ENCODE results near the gene CLRN1.

The CLRN1 gene

GRCh38 chr3:150890295-150890694, 82.2 kb downstream of the CLRN1 start:
- no peaks in the 10 kb centered on the region for H3K4me1 ChIP-seq (ENCODE audit: control insufficient read depth in 1 of 2, insufficient read depth in 2 of 2, low read length in 2 of 2)
- no CpG with 5 or more reads among the region's 3 CpGs for WGBS (ENCODE audit: extremely low coverage, insufficient coverage, insufficient read length)
- H3K27ac ChIP-seq (ENCODE audit: low read depth, low read length), result no peak overlapping the region
- H3K4ac ChIP-seq (ENCODE audit: low read depth, low read length), result no peak overlapping the region
- no peak overlapping the region for H3K9ac ChIP-seq (ENCODE audit: low read length)
- DNase-seq, result peak; percentile 65 to 96
- no peak overlapping the region for H3K23ac ChIP-seq (ENCODE audit: low read length)
- no peak overlapping the region for H2AFZ ChIP-seq (ENCODE audit: insufficient read depth, low read length, poor library complexity)
- H2BK5ac ChIP-seq (ENCODE audit: low read depth, low read length, poor library complexity), result no peak overlapping the region
- H3K79me1 ChIP-seq (ENCODE audit: low read length), result no peaks in the 10 kb centered on the region
- no peak overlapping the region for H4K8ac ChIP-seq (ENCODE audit: low read depth, low read length)
- no peak overlapping the region for H2AK5ac ChIP-seq (ENCODE audit: low read length)
- no peak overlapping the region for H3K4me3 ChIP-seq (ENCODE audit: low read depth, low read length)
- no peak overlapping the region for H4K91ac ChIP-seq (ENCODE audit: low read depth, low read length)
- peaks cover 2% of the 10 kb centered on the region for H3K9me3 ChIP-seq (ENCODE audit: insufficient read depth, low read depth, low read length)
- no peaks in the 10 kb centered on the region for H3K79me2 ChIP-seq (ENCODE audit: control insufficient read depth, insufficient read depth, low read length, poor library complexity)
- no peaks in the 10 kb centered on the region for H3K27me3 ChIP-seq (ENCODE audit: insufficient read depth, low read length)
- H2BK12ac ChIP-seq (ENCODE audit: low read length), result no peak overlapping the region
- no peak overlapping the region for H3K4me2 ChIP-seq (ENCODE audit: low read length)
- no peak overlapping the region for H3K14ac ChIP-seq (ENCODE audit: low read length)
- no peak overlapping the region for H4K12ac ChIP-seq (ENCODE audit: low read depth, low read length)
- H3K18ac ChIP-seq (ENCODE audit: low read length), result no peak overlapping the region
- no peak overlapping the region for H2BK120ac ChIP-seq (ENCODE audit: insufficient read depth, low read length, poor library complexity)
- H3K36me3 ChIP-seq (ENCODE audit: control insufficient read depth in 1 of 2, insufficient read depth in 2 of 2, low read length in 2 of 2), result no peaks in the 10 kb centered on the region

GRCh38 chr3:150889106-150889505, 83.4 kb downstream of the CLRN1 start:
- no peaks in the 10 kb centered on the region for H3K36me3 ChIP-seq (ENCODE audit: control insufficient read depth in 1 of 2, insufficient read depth in 2 of 2, low read length in 2 of 2)
- no peaks in the 10 kb centered on the region for H3K79me1 ChIP-seq (ENCODE audit: low read length)
- H3K18ac ChIP-seq (ENCODE audit: low read length), result no peak overlapping the region
- no peak overlapping the region for H3K4me2 ChIP-seq (ENCODE audit: low read length)
- H4K8ac ChIP-seq (ENCODE audit: low read depth, low read length), result no peak overlapping the region
- H3K27me3 ChIP-seq (ENCODE audit: insufficient read depth, low read length), result no peaks in the 10 kb centered on the region
- no peaks in the 10 kb centered on the region for H3K79me2 ChIP-seq (ENCODE audit: control insufficient read depth, insufficient read depth, low read length, poor library complexity)
- H2BK12ac ChIP-seq (ENCODE audit: low read length), result no peak overlapping the region
- H3K14ac ChIP-seq (ENCODE audit: low read length), result no peak overlapping the region
- WGBS (ENCODE audit: extremely low coverage, insufficient coverage, insufficient read length), result no CpG with 5 or more reads among the region's 6 CpGs
- H3K4me3 ChIP-seq (ENCODE audit: low read depth, low read length), result no peak overlapping the region
- no peak overlapping the region for H4K12ac ChIP-seq (ENCODE audit: low read depth, low read length)
- H3K9ac ChIP-seq (ENCODE audit: low read length), result no peak overlapping the region
- H3K9me3 ChIP-seq (ENCODE audit: insufficient read depth, low read depth, low read length), result peaks cover 2% of the 10 kb centered on the region
- no peak overlapping the region for H2BK5ac ChIP-seq (ENCODE audit: low read depth, low read length, poor library complexity)
- no peak overlapping the region for H3K4ac ChIP-seq (ENCODE audit: low read depth, low read length)
- no peak for DNase-seq
- H2BK120ac ChIP-seq (ENCODE audit: insufficient read depth, low read length, poor library complexity), result no peak overlapping the region
- no peak overlapping the region for H3K27ac ChIP-seq (ENCODE audit: low read depth, low read length)
- no peak overlapping the region for H2AFZ ChIP-seq (ENCODE audit: insufficient read depth, low read length, poor library complexity)
- no peak overlapping the region for H2AK5ac ChIP-seq (ENCODE audit: low read length)
- no peak overlapping the region for H3K23ac ChIP-seq (ENCODE audit: low read length)
- H4K91ac ChIP-seq (ENCODE audit: low read depth, low read length), result no peak overlapping the region
- no peaks in the 10 kb centered on the region for H3K4me1 ChIP-seq (ENCODE audit: control insufficient read depth in 1 of 2, insufficient read depth in 2 of 2, low read length in 2 of 2)

- H2BK12ac ChIP-seq (ENCODE audit: low read length), result no peak overlapping the region
- no peak overlapping the region for H2BK5ac ChIP-seq (ENCODE audit: low read depth, low read length, poor library complexity)
- no peak overlapping the region for H3K9ac ChIP-seq (ENCODE audit: low read length)
- no peak overlapping the region for H4K91ac ChIP-seq (ENCODE audit: low read depth, low read length)
- no peak overlapping the region for H3K4me3 ChIP-seq (ENCODE audit: low read depth, low read length)
- no peak overlapping the region for H3K4me2 ChIP-seq (ENCODE audit: low read length)
- no peak overlapping the region for H2AK5ac ChIP-seq (ENCODE audit: low read length)
- H3K36me3 ChIP-seq (ENCODE audit: control insufficient read depth in 1 of 2, insufficient read depth in 2 of 2, low read length in 2 of 2), result no peaks in the 10 kb centered on the region
- no peaks in the 10 kb centered on the region for H3K79me1 ChIP-seq (ENCODE audit: low read length)
- H3K4ac ChIP-seq (ENCODE audit: low read depth, low read length), result no peak overlapping the region
- peaks cover 2% of the 10 kb centered on the region for H3K9me3 ChIP-seq (ENCODE audit: insufficient read depth, low read depth, low read length)
- H2BK120ac ChIP-seq (ENCODE audit: insufficient read depth, low read length, poor library complexity), result no peak overlapping the region
- H3K18ac ChIP-seq (ENCODE audit: low read length), result no peak overlapping the region
- no peaks in the 10 kb centered on the region for H3K79me2 ChIP-seq (ENCODE audit: control insufficient read depth, insufficient read depth, low read length, poor library complexity)
- no peak overlapping the region for H2AFZ ChIP-seq (ENCODE audit: insufficient read depth, low read length, poor library complexity)
- no peak overlapping the region for H4K8ac ChIP-seq (ENCODE audit: low read depth, low read length)
- H3K14ac ChIP-seq (ENCODE audit: low read length), result no peak overlapping the region
- WGBS (ENCODE audit: extremely low coverage, insufficient coverage, insufficient read length), result no CpG with 5 or more reads among the region's 2 CpGs
- H3K27ac ChIP-seq (ENCODE audit: low read depth, low read length), result no peak overlapping the region
- H4K12ac ChIP-seq (ENCODE audit: low read depth, low read length), result no peak overlapping the region
- H3K4me1 ChIP-seq (ENCODE audit: control insufficient read depth in 1 of 2, insufficient read depth in 2 of 2, low read length in 2 of 2), result no peaks in the 10 kb centered on the region
- H3K23ac ChIP-seq (ENCODE audit: low read length), result no peak overlapping the region
- peak; percentile 34 to 80 for DNase-seq
- no peaks in the 10 kb centered on the region for H3K27me3 ChIP-seq (ENCODE audit: insufficient read depth, low read length)
Observed at GRCh38 chr3:150887031-150887430, 85.5 kb downstream of the CLRN1 start.

GRCh38 chr3:150885535-150885934, 87.0 kb downstream of the CLRN1 start:
- Histone ChIP-seq H2BK5ac (ENCODE audit: low read depth, low read length, poor library complexity) (no peak overlapping the region), H3K4me1 (ENCODE audit: control insufficient read depth in 1 of 2, insufficient read depth in 2 of 2, low read length in 2 of 2) (no peaks in the 10 kb centered on the region), H3K9ac (ENCODE audit: low read length) (no peak overlapping the region), H3K23ac (ENCODE audit: low read length) (no peak overlapping the region), H3K79me2 (ENCODE audit: control insufficient read depth, insufficient read depth, low read length, poor library complexity) (no peaks in the 10 kb centered on the region), H3K14ac (ENCODE audit: low read length) (no peak overlapping the region), H4K8ac (ENCODE audit: low read depth, low read length) (no peak overlapping the region), H3K4me2 (ENCODE audit: low read length) (no peak overlapping the region), H2AFZ (ENCODE audit: insufficient read depth, low read length, poor library complexity) (no peak overlapping the region), H2AK5ac (ENCODE audit: low read length) (no peak overlapping the region), H3K4me3 (ENCODE audit: low read depth, low read length) (no peak overlapping the region), H2BK12ac (ENCODE audit: low read length) (no peak overlapping the region), H3K79me1 (ENCODE audit: low read length) (no peaks in the 10 kb centered on the region), H3K36me3 (ENCODE audit: control insufficient read depth in 1 of 2, insufficient read depth in 2 of 2, low read length in 2 of 2) (no peaks in the 10 kb centered on the region), H4K91ac (ENCODE audit: low read depth, low read length) (no peak overlapping the region), H4K12ac (ENCODE audit: low read depth, low read length) (no peak overlapping the region), H2BK120ac (ENCODE audit: insufficient read depth, low read length, poor library complexity) (no peak overlapping the region), H3K27ac (ENCODE audit: low read depth, low read length) (no peak overlapping the region), H3K27me3 (ENCODE audit: insufficient read depth, low read length) (no peaks in the 10 kb centered on the region), H3K18ac (ENCODE audit: low read length) (no peak overlapping the region), H3K4ac (ENCODE audit: low read depth, low read length) (no peak overlapping the region), H3K9me3 (ENCODE audit: insufficient read depth, low read depth, low read length) (no peaks in the 10 kb centered on the region)
- no CpG with 5 or more reads among the region's 3 CpGs for WGBS (ENCODE audit: extremely low coverage, insufficient coverage, insufficient read length)
- no peak for DNase-seq

Measured in trophoblast cell (in vitro differentiated cells and primary cell).